Esophagus (tissue), 2 donors: ENCODE data around the gene CYP2W1. TPM values are rescaled to one million over a fixed set of nuclear protein-coding genes. Genes with fewer than 3 reads are reported as not detected.
"Not testable (repeated sequence)": the region's sequence is repeated elsewhere in the genome, so short reads cannot be mapped to it uniquely, and the experiment has no call there.

Source experiments
- H3K27ac ChIP-seq, 2 donors: one replicate each; pipeline ENCODE4 v1.5.1; 2013; ENCODE audit warnings: low read depth in 2 of 2, mild to moderate bottlenecking in 2 of 2, inconsistent platforms in 1 of 2, low read length in 1 of 2, moderate library complexity in 1 of 2
- H3K27me3 ChIP-seq, 2 donors: one replicate each; pipeline ENCODE4 v1.6.1; 2013; ENCODE audit warnings: low read length in 2 of 2, control low read depth in 1 of 2, mild to moderate bottlenecking in 1 of 2; ENCODE audit not compliant: insufficient read depth in 2 of 2, control insufficient read depth in 1 of 2
- H3K36me3 ChIP-seq, 2 donors: one replicate each; pipeline ENCODE4 v1.6.1; 2013; ENCODE audit warnings: low read length in 1 of 2; ENCODE audit not compliant: control insufficient read depth in 2 of 2, insufficient read depth in 2 of 2
- H3K4me1 ChIP-seq, 2 donors: one replicate each; pipeline ENCODE4 v1.6.1; 2013; ENCODE audit warnings: low read length in 1 of 2; ENCODE audit not compliant: control insufficient read depth in 2 of 2, insufficient read depth in 2 of 2
- H3K4me3 ChIP-seq, 2 donors: one replicate each; pipeline ENCODE4 v1.5.1; 2013; ENCODE audit warnings: low read length in 2 of 2, mild to moderate bottlenecking in 2 of 2, low read depth in 1 of 2, moderate library complexity in 1 of 2
- H3K9me3 ChIP-seq, 2 donors: one replicate each; pipeline ENCODE4 v1.6.1; 2013; ENCODE audit warnings: mild to moderate bottlenecking in 2 of 2, low read depth in 1 of 2, low read length in 1 of 2, moderate library complexity in 1 of 2; ENCODE audit not compliant: control insufficient read depth in 2 of 2, insufficient read depth in 1 of 2
- WGBS, 2 donors: extraction: QIAGEN DNeasy Blood & Tissue Kit; methylation state at CpG; one replicate each; pipeline ENCODE4 v1.1.7; 2013; 5-methylcytosine and 5-hydroxymethylcytosine counted together
- polyA plus RNA-seq, 2 donors: library from polyadenylated mRNA; stranded (reverse); fragments of 200-250 nt; gene quantifications; one replicate each; pipeline ENCODE4 v1.2.3, GENCODE V29; 2013
- donor health status: healthy with polysubstance abuse.
- donor health status: Bipolar disorder and iron deficiency.

Gene CYP2W1
- polyA plus RNA-seq, 2 donors: 0.48 to 1.5 TPM

- H3K4me3 ChIP-seq: no peak overlapping the region
- peaks cover 0 to 6% of the 10 kb centered on the region in 2 donors for H3K4me1 ChIP-seq
- WGBS, 2 donors: 82 to 87% methylated on average over 38 of the region's 38 CpGs
- H3K9me3 ChIP-seq: no peaks in the 10 kb centered on the region
- H3K36me3 ChIP-seq: peaks cover 4 to 12% of the 10 kb centered on the region in 2 donors
- H3K27me3 ChIP-seq: no peaks in the 10 kb centered on the region
- no peak overlapping the region for H3K27ac ChIP-seq
Measured at GRCh38 chr7:996079-996872, 13.3 kb downstream of the CYP2W1 start.

DNA sequence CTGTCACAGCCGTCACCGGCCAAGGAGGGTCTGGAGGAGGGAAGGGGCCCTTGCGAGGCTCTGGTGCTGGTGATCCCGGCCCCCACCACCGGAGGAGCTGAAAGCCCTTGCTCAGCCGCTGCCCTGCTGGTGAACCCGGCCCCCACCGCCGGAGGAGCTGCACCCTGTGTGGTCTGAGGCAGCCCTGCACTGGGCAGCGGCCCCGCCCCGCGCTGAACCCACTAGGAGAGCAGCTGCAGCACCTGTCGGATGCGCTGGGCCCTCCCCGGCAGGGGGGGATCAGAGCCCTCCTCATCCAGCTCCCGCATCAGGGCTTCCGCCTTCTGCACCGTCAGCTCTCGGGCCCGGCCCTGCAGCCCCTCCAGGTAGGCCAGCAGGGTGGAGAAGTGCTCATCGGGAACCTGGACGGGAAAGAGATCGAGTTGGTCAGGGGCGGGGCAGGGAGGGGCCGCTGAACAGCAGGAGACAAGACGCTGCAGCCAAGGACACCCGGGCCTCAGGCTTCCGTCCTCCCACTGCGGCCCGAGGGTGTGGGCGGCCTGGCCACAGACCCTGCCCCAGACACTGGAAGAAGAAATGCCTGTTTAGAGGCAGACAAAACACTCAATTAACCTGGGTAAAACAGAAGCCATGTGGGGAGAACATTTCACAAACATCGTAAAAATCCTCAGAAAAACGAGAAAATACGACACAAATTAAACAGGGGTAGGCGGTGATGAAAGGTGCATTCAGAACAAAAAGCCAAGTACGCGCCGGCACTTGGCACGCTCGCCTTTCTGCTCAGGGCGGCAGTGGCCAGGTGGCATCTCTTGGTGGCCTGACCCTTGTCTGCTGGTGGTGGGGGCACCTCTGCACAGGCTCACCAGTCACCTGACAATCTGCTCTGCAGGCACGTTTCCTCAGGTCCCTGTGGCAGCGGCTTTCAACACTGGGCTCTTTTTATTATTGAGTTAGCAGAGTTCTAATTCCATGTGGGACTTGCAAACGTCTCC lies 14.7 kb downstream of the CYP2W1 start:
- 78 to 82% methylated on average over 45 of the region's 45 CpGs for WGBS, 2 donors
- Histone ChIP-seq H3K36me3 (peaks cover 4 to 12% of the 10 kb centered on the region in 2 donors), H3K27ac (no peak overlapping the region)

GRCh38 chr7:999149-999879 lies 16.3 kb downstream of the CYP2W1 start:
- H3K4me3 ChIP-seq: no peak overlapping the region
- WGBS, 2 donors: 81 to 88% methylated on average over 28 of the region's 28 CpGs
- peaks cover 0 to 4% of the 10 kb centered on the region in 2 donors for H3K4me1 ChIP-seq
- H3K36me3 ChIP-seq: peaks cover 4 to 12% of the 10 kb centered on the region in 2 donors
- no peak overlapping the region for H3K27ac ChIP-seq
- no peaks in the 10 kb centered on the region for H3K9me3 ChIP-seq
- no peaks in the 10 kb centered on the region for H3K27me3 ChIP-seq

More for the DNA sequence above, 14.7 kb downstream of the CYP2W1 start:
- no peak overlapping the region for H3K4me3 ChIP-seq
- no peaks in the 10 kb centered on the region for H3K9me3 ChIP-seq
- H3K27me3 ChIP-seq: no peaks in the 10 kb centered on the region
- peaks cover 0 to 6% of the 10 kb centered on the region in 2 donors for H3K4me1 ChIP-seq

GRCh38 chr7:999941-1000935 lies 17.3 kb downstream of the CYP2W1 start:
- H3K4me3 ChIP-seq: no peak overlapping the region
- no peak overlapping the region for H3K27ac ChIP-seq
- H3K9me3 ChIP-seq: no peaks in the 10 kb centered on the region
- 84 to 85% methylated on average over 46 to 52 of the region's 52 CpGs for WGBS, 2 donors
- H3K27me3 ChIP-seq: no peaks in the 10 kb centered on the region
- peaks cover 0 to 4% of the 10 kb centered on the region in 2 donors for H3K4me1 ChIP-seq
- peaks cover 4 to 13% of the 10 kb centered on the region in 2 donors for H3K36me3 ChIP-seq

DNA sequence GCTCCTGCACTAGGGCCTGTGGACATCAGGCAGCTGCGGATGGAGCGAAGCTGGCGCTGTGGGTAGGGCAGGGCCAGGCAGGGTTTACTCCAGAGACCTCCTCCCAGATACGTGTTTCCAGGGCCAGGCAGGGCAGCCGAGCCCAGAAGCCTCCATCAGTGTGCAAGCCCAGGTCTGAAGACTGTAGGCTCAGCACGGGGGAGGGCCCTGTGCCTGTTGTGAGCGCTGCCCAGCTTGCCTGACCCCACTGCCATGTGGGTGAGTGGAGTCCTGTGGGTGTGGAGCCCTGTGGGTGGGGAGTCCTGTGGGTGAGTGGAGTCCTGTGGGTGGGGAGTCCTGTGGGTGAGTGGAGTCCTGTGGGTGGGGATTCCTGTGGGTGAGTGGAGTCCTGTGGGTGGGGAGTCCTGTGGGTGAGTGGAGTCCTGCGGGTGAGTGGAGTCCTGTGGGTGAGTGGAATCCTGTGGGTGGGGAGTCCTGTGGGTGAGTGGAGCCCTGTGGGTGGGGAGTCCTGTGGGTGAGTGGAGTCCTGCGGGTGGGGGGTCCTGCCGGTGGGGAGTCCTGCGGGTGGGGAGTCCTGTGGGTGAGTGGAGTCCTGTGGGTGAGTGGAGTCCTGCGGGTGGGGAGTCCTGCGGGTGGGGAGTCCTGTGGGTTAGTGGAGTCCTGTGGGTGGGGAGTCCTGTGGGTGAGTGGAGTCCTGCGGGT lies 18.2 kb downstream of the CYP2W1 start:
- not testable (repeated sequence) for H3K27ac ChIP-seq, H3K4me1 ChIP-seq, H3K27me3 ChIP-seq, H3K9me3 ChIP-seq, H3K4me3 ChIP-seq
- WGBS, 2 donors: 90 to 92% methylated on average over 14 of the region's 14 CpGs
- H3K36me3 ChIP-seq: peaks cover 0 to 11% of the 10 kb centered on the region in 2 donors

DNA sequence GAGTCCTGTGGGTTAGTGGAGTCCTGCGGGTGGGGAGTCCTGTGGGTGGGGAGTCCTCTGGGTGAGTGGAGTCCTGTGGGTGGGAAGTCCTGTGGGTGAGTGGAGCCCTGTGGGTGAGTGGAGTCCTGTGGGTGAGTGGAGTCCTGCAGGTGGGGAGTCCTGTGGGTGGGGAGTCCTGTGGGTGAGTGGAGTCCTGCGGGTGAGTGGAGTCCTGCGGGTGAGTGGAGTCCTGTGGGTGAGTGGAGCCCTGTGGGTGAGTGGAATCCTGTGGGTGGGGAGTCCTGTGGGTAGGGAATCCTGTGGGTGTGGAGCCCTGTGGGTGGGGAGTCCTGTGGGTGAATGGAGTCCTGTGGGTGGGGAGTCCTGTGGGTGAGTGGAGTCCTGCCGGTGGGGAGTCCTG lies 19.0 kb downstream of the CYP2W1 start:
- H3K4me1 ChIP-seq, H3K9me3 ChIP-seq, H3K4me3 ChIP-seq, H3K27me3 ChIP-seq, H3K27ac ChIP-seq: not testable (repeated sequence)
- 92 to 100% methylated on average over 2 to 4 of the region's 4 CpGs for WGBS, 2 donors
- peaks cover 0 to 13% of the 10 kb centered on the region in 2 donors for H3K36me3 ChIP-seq

DNA sequence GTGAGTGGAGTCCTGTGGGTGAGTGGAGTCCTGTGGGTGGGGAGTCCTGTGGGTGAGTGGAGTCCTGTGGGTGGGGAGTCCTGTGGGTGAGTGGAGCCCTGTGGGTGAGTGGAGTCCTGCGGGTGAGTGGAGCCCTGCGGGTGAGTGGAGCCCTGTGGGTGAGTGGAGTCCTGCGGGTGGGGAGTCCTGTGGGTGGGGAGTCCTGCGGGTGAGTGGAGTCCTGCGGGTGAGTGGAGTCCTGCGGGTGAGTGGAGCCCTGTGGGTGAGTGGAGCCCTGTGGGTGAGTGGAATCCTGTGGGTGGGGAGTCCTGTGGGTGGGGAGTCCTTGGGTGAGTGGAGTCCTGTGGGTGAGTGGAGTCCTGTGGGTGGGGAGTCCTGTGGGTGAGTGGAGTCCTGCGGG lies 19.5 kb downstream of the CYP2W1 start:
- H3K4me3 ChIP-seq, H3K9me3 ChIP-seq, H3K27ac ChIP-seq, H3K27me3 ChIP-seq, H3K4me1 ChIP-seq: not testable (repeated sequence)
- 93 to 100% methylated on average over 2 to 5 of the region's 7 CpGs for WGBS, 2 donors
- peaks cover 0 to 13% of the 10 kb centered on the region in 2 donors for H3K36me3 ChIP-seq
